Thoracic aorta (tissue), 2 donors: ENCODE data around the gene LILRA1. TPM values are rescaled to one million over a fixed set of nuclear protein-coding genes. Genes with fewer than 3 reads are reported as not detected.
"Not testable (repeated sequence)": the region's sequence is repeated elsewhere in the genome, so short reads cannot be mapped to it uniquely, and the experiment has no call there.

Source experiments
- ATAC-seq: fragments of 150-250 bp; one replicate; pipeline ENCODE4 v1.8.0; 2017; ENCODE audit warnings: low read depth; ENCODE audit not compliant: insufficient number of reproducible peaks, low FRiP score
- DNase-seq: peaks from one replicate; pipeline ENCODE4 v3.0.0-alpha.2; 2020; ENCODE audit warnings: low spot score
- H3K27ac ChIP-seq, 2 donors: fragments of 200-600 bp; sonication (generic); 1 replicate in 1 of 2; 2 replicates in 1 of 2; pipeline ENCODE4 v1.5.1; 2016; ENCODE audit warnings: mild to moderate bottlenecking in 2 of 2, moderate library complexity in 2 of 2
- H3K27me3 ChIP-seq: fragments of 200-600 bp; sonication (generic); replicated peaks from 2 replicates; pipeline ENCODE4 v1.6.0; 2016; ENCODE audit warnings: mild to moderate bottlenecking; ENCODE audit not compliant: insufficient read depth
- H3K36me3 ChIP-seq: fragments of 200-600 bp; sonication (generic); one replicate; pipeline ENCODE4 v1.5.1; 2016
- H3K4me1 ChIP-seq, 2 donors: fragments of 200-600 bp; sonication (generic); 1 replicate in 1 of 2; 2 replicates in 1 of 2; pipeline versions ENCODE4 v1.5.1 to v1.6.0; 2016; ENCODE audit warnings: low read depth in 2 of 2, mild to moderate bottlenecking in 1 of 2; ENCODE audit not compliant: control insufficient read depth in 1 of 2
- H3K4me3 ChIP-seq: fragments of 200-600 bp; sonication (generic); 2 replicates; pipeline ENCODE4 v1.5.1; 2016; ENCODE audit warnings: mild to moderate bottlenecking
- H3K9me3 ChIP-seq: fragments of 200-600 bp; sonication (generic); 2 replicates; pipeline ENCODE4 v1.5.1; 2016
- CTCF ChIP-seq: fragments of 200-600 bp; sonication (generic); IDR thresholded peaks from one replicate; pipeline ENCODE4 v1.5.1; 2019; ENCODE audit warnings: antibody characterized with exemption
- total RNA-seq, 2 donors: library from RNA; depleted of rRNA; stranded (reverse); fragments of >200 nt; gene quantifications; one replicate each; pipeline versions ENCODE4 v1.1.0 to v1.2.3, GENCODE V29; 2016

Gene LILRA1
- total RNA-seq, 2 donors from 2014 or later, result 2.7 to 3.0 TPM

- peak overlapping the region; percentile 36 for H3K4me3 ChIP-seq
- no peak overlapping the region for H3K27ac ChIP-seq
- no peaks in the 10 kb centered on the region for H3K27me3 ChIP-seq
- no peak for ATAC-seq
- no peaks in the 10 kb centered on the region for H3K9me3 ChIP-seq
- H3K36me3 ChIP-seq, result no peaks in the 10 kb centered on the region
- no peak for TF ChIP-seq CTCF
- DNase-seq, result no peak
- no peaks in the 10 kb centered on the region for H3K4me1 ChIP-seq
Observed at GRCh38 chr19:54630782-54631181, 37.4 kb downstream of the LILRA1 start.

GRCh38 chr19:54631489-54632337 lies 38.3 kb downstream of the LILRA1 start:
- H3K4me3 ChIP-seq, H3K36me3 ChIP-seq, H3K27me3 ChIP-seq, H3K4me1 ChIP-seq, DNase-seq, H3K9me3 ChIP-seq, ATAC-seq, H3K27ac ChIP-seq: not testable (repeated sequence)

- H3K27me3 ChIP-seq, H3K4me1 ChIP-seq, H3K4me3 ChIP-seq, H3K36me3 ChIP-seq, H3K27ac ChIP-seq, H3K9me3 ChIP-seq, DNase-seq, ATAC-seq: not testable (repeated sequence)
Observed at GRCh38 chr19:54632517-54632916, 39.1 kb downstream of the LILRA1 start.

GRCh38 chr19:54633401-54633800 lies 40.0 kb downstream of the LILRA1 start:
- no peak for DNase-seq
- ATAC-seq, result no peak
- no peaks in the 10 kb centered on the region for H3K4me1 ChIP-seq

GRCh38 chr19:54636081-54636480 lies 42.6 kb downstream of the LILRA1 start:
- H3K27ac ChIP-seq, H3K4me1 ChIP-seq, H3K36me3 ChIP-seq, H3K27me3 ChIP-seq, DNase-seq, H3K4me3 ChIP-seq, H3K9me3 ChIP-seq, ATAC-seq: not testable (repeated sequence)

More at GRCh38 chr19:54633401-54633800, 40.0 kb downstream of the LILRA1 start:
- Histone ChIP-seq H3K4me3 (no peak overlapping the region), H3K27me3 (no peaks in the 10 kb centered on the region), H3K9me3 (no peaks in the 10 kb centered on the region), H3K27ac (no peak overlapping the region), H3K36me3 (no peaks in the 10 kb centered on the region)
- TF ChIP-seq CTCF, result no peak

GRCh38 chr19:54638683-54639082 lies 45.3 kb downstream of the LILRA1 start:
- TF ChIP-seq CTCF, result no peak
- Histone ChIP-seq H3K9me3 (no peaks in the 10 kb centered on the region), H3K27ac (no peak overlapping the region), H3K4me1 (no peaks in the 10 kb centered on the region), H3K36me3 (no peaks in the 10 kb centered on the region), H3K4me3 (no peak overlapping the region), H3K27me3 (no peaks in the 10 kb centered on the region)
- DNase-seq (no peak), ATAC-seq (no peak)

GRCh38 chr19:54642953-54643352 lies 49.5 kb downstream of the LILRA1 start:
- not testable (repeated sequence) for ATAC-seq, H3K27me3 ChIP-seq, H3K4me3 ChIP-seq, H3K4me1 ChIP-seq, DNase-seq, H3K27ac ChIP-seq, H3K36me3 ChIP-seq, H3K9me3 ChIP-seq

GRCh38 chr19:54643583-54643982 lies 50.2 kb downstream of the LILRA1 start:
- H3K36me3 ChIP-seq, H3K4me3 ChIP-seq, H3K27ac ChIP-seq, H3K4me1 ChIP-seq, H3K27me3 ChIP-seq, DNase-seq, H3K9me3 ChIP-seq: not testable (repeated sequence)
- ATAC-seq, result peak; percentile 28
